Tibial nerve (tissue), 4 donors: Measurements from ENCODE around the gene CERS1. TPM values are rescaled to one million over a fixed set of nuclear protein-coding genes. Genes with fewer than 3 reads are reported as not detected.

Experiments
- DNase-seq, 2 donors: peaks; one replicate each; pipeline ENCODE4 v3.0.0-alpha.2; 2019; ENCODE audit warnings: low spot score in 2 of 2
- H3K27ac ChIP-seq, 4 donors: fragments of 200-600 bp; sonication (generic) in 3 of 4; one replicate each; pipeline ENCODE4 v1.5.1; 2017 to 2019; ENCODE audit warnings: mild to moderate bottlenecking in 1 of 4
- H3K27me3 ChIP-seq, 2 donors: fragments of 200-600 bp; sonication (generic) in 1 of 2; one replicate each; pipeline versions ENCODE4 v1.5.1 to v1.6.0; 2017 to 2019
- H3K36me3 ChIP-seq, 3 donors: fragments of 200-600 bp; sonication (generic); one replicate each; pipeline ENCODE4 v1.5.1; 2018 to 2019
- H3K4me1 ChIP-seq, 4 donors: fragments of 200-600 bp; sonication (generic) in 3 of 4; one replicate each; pipeline ENCODE4 v1.5.1; 2017 to 2019
- H3K4me3 ChIP-seq, 4 donors: fragments of 200-600 bp; sonication (generic) in 3 of 4; one replicate each; pipeline ENCODE4 v1.5.1; 2017 to 2019; ENCODE audit warnings: mild to moderate bottlenecking in 1 of 4, moderate library complexity in 1 of 4
- H3K9me3 ChIP-seq, 4 donors: fragments of 200-600 bp; sonication (generic) in 3 of 4; one replicate each; pipeline ENCODE4 v1.5.1; 2017 to 2019
- EP300 ChIP-seq, 2 donors: sonication (generic); formaldehyde crosslinking; IDR thresholded peaks; one replicate each; pipeline ENCODE4 v1.6.1; 2017; ENCODE audit warnings: antibody characterized with exemption in 2 of 2, mild to moderate bottlenecking in 1 of 2
- POLR2A ChIP-seq, 2 donors: fragments of 450-650 bp; IDR thresholded peaks; one replicate each; pipeline ENCODE4 v1.6.1; 2017; ENCODE audit warnings: antibody characterized with exemption in 2 of 2, mild to moderate bottlenecking in 2 of 2, moderate library complexity in 2 of 2
- WGBS, 2 donors: methylation state at CpG; one replicate each; pipeline ENCODE4 v1.1.5; 2018; 5-methylcytosine and 5-hydroxymethylcytosine counted together
- total RNA-seq, 4 donors: library from RNA; depleted of rRNA; stranded (reverse); fragments of >200 nt; gene quantifications; one replicate each; pipeline ENCODE4 v1.1.0, GENCODE V29; 2016
- TF ChIP-seq, protein P1 (sequence below), 5 experiments: fragments of 200-600 bp in 3 of 5; fragments of 450-650 bp in 2 of 5; sonication (generic) in 3 of 5; IDR thresholded peaks; one replicate each; pipeline ENCODE4 v1.5.1; 2016 to 2019; ENCODE audit warnings: antibody characterized with exemption in 5 of 5, mild to moderate bottlenecking in 3 of 5, moderate library complexity in 2 of 5

CERS1 gene
- total RNA-seq, 4 donors from 2014 or later = 7.0 to 14.9 (median 13.4) TPM

DNA sequence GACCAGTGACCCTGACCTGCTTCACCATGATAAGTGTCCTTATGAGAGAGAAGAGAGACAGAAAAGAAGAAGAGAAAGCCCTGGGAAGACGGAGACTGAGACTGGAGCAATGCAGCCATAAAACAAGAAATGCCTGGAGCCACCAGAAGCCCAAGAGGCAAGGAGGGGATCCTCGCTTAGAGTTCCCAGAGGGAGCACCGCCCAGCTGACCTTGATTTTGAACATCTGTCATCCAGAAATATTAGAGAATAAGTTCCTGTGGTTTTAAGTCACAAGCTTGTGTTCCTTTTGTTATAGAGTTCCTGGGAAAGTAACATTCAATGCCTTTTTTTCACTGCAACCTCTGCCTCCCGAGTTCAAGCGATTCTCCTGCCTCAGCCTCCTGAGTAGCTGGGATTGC, 20.2 kb downstream of the CERS1 start:
- H3K9me3 ChIP-seq = peaks cover 0 to 10% (median 0%) of the 10 kb centered on the region in 4 donors
- WGBS, 2 donors = 84 to 90% methylated on average over 5 of the region's 5 CpGs
- H3K4me3 ChIP-seq = no peak overlapping the region
- no peak overlapping the region for H3K27ac ChIP-seq
- H3K36me3 ChIP-seq = peaks cover 0 to 65% (median 3%) of the 10 kb centered on the region in 3 donors
- DNase-seq = no peak
- TF ChIP-seq, protein P1, sequence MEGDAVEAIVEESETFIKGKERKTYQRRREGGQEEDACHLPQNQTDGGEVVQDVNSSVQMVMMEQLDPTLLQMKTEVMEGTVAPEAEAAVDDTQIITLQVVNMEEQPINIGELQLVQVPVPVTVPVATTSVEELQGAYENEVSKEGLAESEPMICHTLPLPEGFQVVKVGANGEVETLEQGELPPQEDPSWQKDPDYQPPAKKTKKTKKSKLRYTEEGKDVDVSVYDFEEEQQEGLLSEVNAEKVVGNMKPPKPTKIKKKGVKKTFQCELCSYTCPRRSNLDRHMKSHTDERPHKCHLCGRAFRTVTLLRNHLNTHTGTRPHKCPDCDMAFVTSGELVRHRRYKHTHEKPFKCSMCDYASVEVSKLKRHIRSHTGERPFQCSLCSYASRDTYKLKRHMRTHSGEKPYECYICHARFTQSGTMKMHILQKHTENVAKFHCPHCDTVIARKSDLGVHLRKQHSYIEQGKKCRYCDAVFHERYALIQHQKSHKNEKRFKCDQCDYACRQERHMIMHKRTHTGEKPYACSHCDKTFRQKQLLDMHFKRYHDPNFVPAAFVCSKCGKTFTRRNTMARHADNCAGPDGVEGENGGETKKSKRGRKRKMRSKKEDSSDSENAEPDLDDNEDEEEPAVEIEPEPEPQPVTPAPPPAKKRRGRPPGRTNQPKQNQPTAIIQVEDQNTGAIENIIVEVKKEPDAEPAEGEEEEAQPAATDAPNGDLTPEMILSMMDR (IDR thresholded peaks at IDR 0.05) = no peak
- TF ChIP-seq EP300 (IDR thresholded peaks at IDR 0.05) (no peak), POLR2A (IDR thresholded peaks at IDR 0.05) (no peak)
- no peaks in the 10 kb centered on the region for H3K27me3 ChIP-seq
- H3K4me1 ChIP-seq = peaks cover 0 to 1% (median 0%) of the 10 kb centered on the region in 4 donors

DNA sequence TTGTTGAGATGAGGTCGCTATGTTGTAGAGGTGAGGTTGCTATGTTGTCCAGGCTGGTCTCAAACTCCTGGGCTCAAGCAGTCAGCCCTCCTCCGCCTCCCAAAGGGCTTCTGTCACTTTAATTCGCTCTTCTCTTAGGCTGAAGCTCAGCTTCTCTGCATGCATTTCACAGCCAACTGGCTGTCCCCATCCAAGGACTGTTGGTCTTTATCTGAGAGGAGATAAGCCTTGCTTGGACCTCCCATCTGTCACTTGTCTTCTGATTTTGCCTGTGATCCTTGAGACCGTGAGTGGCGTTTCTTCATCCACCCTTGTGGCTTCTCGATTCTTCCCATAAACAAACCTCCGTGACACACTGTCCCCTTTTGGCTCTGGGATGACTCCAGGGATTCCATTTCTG, 24.4 kb downstream of the CERS1 start:
- H3K4me1 ChIP-seq = peaks cover 0 to 22% (median 10%) of the 10 kb centered on the region in 4 donors
- no peak overlapping the region for H3K27ac ChIP-seq
- DNase-seq = no peak
- TF ChIP-seq, protein P1 (IDR thresholded peaks at IDR 0.05) = no peak
- no peak for TF ChIP-seq POLR2A (IDR thresholded peaks at IDR 0.05)
- no peak for TF ChIP-seq EP300 (IDR thresholded peaks at IDR 0.05)
- no peaks in the 10 kb centered on the region for H3K27me3 ChIP-seq
- peaks cover 0 to under 1% (median 0%) of the 10 kb centered on the region in 4 donors for H3K9me3 ChIP-seq
- WGBS, 2 donors = 87 to 92% methylated on average over 7 of the region's 7 CpGs
- peaks cover 3 to 58% (median 7%) of the 10 kb centered on the region in 3 donors for H3K36me3 ChIP-seq
- H3K4me3 ChIP-seq = no peak overlapping the region

DNA sequence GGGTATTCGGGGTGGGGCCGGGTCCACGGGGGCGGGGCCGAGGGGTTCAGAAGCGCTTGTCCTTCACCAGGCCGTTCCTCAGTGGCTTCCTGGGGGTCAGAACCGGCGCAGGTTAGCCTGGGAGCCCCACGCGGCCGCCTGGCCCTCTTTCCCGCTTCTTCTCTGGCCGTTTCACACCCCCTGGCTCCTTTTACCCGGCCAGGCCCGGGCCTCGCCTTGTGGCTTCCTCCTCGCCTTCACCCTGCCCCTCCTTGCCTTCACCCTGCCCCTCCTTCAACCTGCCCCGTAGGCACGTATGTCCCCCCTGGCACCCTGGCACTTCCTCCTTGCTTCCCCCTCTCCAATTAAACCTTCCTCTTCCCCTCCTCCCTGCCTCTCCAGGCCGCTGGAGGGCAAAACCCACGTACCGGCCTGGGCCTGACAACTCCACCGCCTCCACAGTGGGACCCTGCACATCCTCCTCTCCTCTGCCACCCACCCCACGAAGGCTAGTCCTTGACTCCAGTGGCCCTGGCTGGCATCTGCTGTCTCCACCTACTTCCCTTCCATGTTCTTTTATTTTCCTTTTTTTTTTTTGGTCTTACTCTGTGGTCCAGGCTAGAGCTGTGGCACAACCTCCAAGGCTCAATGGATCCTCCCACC, 25.3 kb downstream of the CERS1 start:
- DNase-seq = no peak
- peaks cover 3 to 58% (median 13%) of the 10 kb centered on the region in 3 donors for H3K36me3 ChIP-seq
- WGBS, 2 donors = 40 to 41% methylated on average over 25 of the region's 25 CpGs
- no peaks in the 10 kb centered on the region for H3K9me3 ChIP-seq
- no peak overlapping the region for H3K27ac ChIP-seq
- no peak overlapping the region for H3K4me3 ChIP-seq
- peaks cover 0 to 22% (median 10%) of the 10 kb centered on the region in 4 donors for H3K4me1 ChIP-seq
- H3K27me3 ChIP-seq = no peaks in the 10 kb centered on the region
- TF ChIP-seq, protein P1 (IDR thresholded peaks at IDR 0.05) = no peak
- TF ChIP-seq EP300 (IDR thresholded peaks at IDR 0.05) (no peak), POLR2A (IDR thresholded peaks at IDR 0.05) (no peak)

DNA sequence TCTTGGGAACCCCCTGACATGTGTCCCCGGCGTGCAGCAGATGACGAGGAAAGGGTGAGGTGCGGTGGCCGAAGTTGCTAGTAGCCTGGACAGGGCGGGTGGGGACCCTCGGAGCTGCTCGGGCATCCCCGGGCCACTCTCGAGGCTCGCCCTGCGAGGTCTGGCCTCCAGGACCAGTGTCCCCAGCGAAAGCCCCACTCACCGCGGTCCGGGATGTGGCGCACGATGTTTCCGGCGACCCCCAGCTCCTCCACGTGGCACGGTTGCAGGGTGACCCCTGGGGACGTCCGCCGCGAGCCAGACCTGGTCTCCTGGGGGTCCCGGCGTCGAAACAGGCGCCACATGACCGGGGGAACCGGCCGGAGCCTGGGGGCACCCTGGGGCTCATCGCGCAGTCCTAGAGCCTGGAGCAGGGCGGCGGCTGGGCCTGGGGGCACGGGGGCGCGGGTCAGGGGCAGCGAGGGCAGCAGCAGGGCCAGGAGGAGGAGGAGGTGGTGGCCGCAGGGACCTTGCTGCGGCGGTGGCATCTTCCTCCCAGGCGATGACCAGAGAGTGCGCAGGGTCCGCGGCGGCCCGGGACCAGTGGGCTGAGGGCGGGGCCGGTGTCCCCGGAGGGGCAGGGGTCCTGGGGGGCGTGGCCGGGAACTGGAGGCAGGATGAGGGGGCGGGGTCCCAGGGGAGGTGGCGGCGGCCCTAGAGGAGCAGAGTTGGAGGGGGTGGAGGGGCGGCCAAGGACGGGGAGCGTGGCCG, 26.0 kb downstream of the CERS1 start:
- peaks cover 0 to 22% (median 10%) of the 10 kb centered on the region in 4 donors for H3K4me1 ChIP-seq

More for the DNA sequence above, 26.0 kb downstream of the CERS1 start:
- Histone ChIP-seq H3K9me3 (no peaks in the 10 kb centered on the region), H3K27me3 (no peaks in the 10 kb centered on the region), H3K27ac (no peak overlapping the region), H3K4me3 (no peak overlapping the region), H3K36me3 (peaks cover 4 to 58% (median 16%) of the 10 kb centered on the region in 3 donors)
- 51 to 58% methylated on average over 18 to 47 of the region's 62 CpGs for WGBS, 2 donors
- DNase-seq = no peak
- no peak for TF ChIP-seq EP300 (IDR thresholded peaks at IDR 0.05)
- TF ChIP-seq, protein P1 (IDR thresholded peaks at IDR 0.05) = no peak
- no peak for TF ChIP-seq POLR2A (IDR thresholded peaks at IDR 0.05)
